GM18867 (cell line): Measurements from ENCODE around the gene GNAS.
A peak's percentile ranks its signal among the peaks of the same experiment; 100 is the strongest.

Experiments
- ATAC-seq: cut with Tn5 transposase; IDR thresholded peaks from one replicate; pipeline ENCODE4 v1.9.1; 2021; ENCODE audit warnings: mild to moderate bottlenecking, moderate library complexity; ENCODE audit not compliant: unreplicated experiment

Gene GNAS

GRCh38 chr20:58895448-58896180 lies 43.1 kb downstream of the GNAS start:
- no peak for ATAC-seq

- ATAC-seq: no peak
Measured at GRCh38 chr20:58896820-58897219, 44.3 kb downstream of the GNAS start.

- no peak for ATAC-seq
Measured at GRCh38 chr20:58897488-58897887, 45.0 kb downstream of the GNAS start.

GRCh38 chr20:58898629-58899408 lies 46.3 kb downstream of the GNAS start:
- ATAC-seq: no peak

GRCh38 chr20:58899512-58899911 lies 47.0 kb downstream of the GNAS start:
- no peak for ATAC-seq

- ATAC-seq: no peak
Measured at GRCh38 chr20:58900397-58900796, 47.9 kb downstream of the GNAS start.

GRCh38 chr20:58901488-58902402 lies 49.2 kb downstream of the GNAS start:
- no peak for ATAC-seq

- ATAC-seq: no peak
Measured at GRCh38 chr20:58903614-58904013, 51.1 kb downstream of the GNAS start.

GRCh38 chr20:58905236-58905635 lies 52.7 kb downstream of the GNAS start:
- no peak for ATAC-seq

GRCh38 chr20:58906111-58906510 lies 53.6 kb downstream of the GNAS start:
- ATAC-seq: no peak

GRCh38 chr20:58906894-58907293 lies 54.4 kb downstream of the GNAS start:
- no peak for ATAC-seq

- peak; percentile 85 for ATAC-seq
Measured at GRCh38 chr20:58907320-58908137, 55.0 kb downstream of the GNAS start.

- ATAC-seq: no peak
Measured at GRCh38 chr20:58908221-58908620, 55.7 kb downstream of the GNAS start.

GRCh38 chr20:58908941-58909340 lies 56.4 kb downstream of the GNAS start:
- no peak for ATAC-seq

- ATAC-seq: no peak
Measured at GRCh38 chr20:58909585-58909984, 57.1 kb downstream of the GNAS start.

GRCh38 chr20:58910473-58910872 lies 58.0 kb downstream of the GNAS start:
- no peak for ATAC-seq

GRCh38 chr20:58911309-58911708 lies 58.8 kb downstream of the GNAS start:
- no peak for ATAC-seq

GRCh38 chr20:58911970-58912369 lies 59.5 kb downstream of the GNAS start:
- no peak for ATAC-seq

GRCh38 chr20:58913079-58913478 lies 60.6 kb downstream of the GNAS start:
- no peak for ATAC-seq

GRCh38 chr20:58918621-58919020 lies 66.1 kb downstream of the GNAS start:
- no peak for ATAC-seq
